HEK293 (cell line): ENCODE data around the gene CYP3A7.
"Not testable (repeated sequence)": the region's sequence is repeated elsewhere in the genome, so short reads cannot be mapped to it uniquely, and the experiment has no call there.

Experiments used
- CTCF ChIA-PET: fragments of 350-600 bp; formaldehyde crosslinking; extraction: SDS; loops from one replicate; lab custom pipeline; 2021; ENCODE audit warnings: antibody characterized with exemption; lab: Yijun Ruan, JAX
- POLR2A ChIA-PET: fragments of 300-600 bp; formaldehyde crosslinking; extraction: SDS; loops from one replicate; lab custom pipeline; 2020; ENCODE audit warnings: antibody characterized with exemption, inconsistent platforms; lab: Yijun Ruan, JAX
- H3K27ac ChIP-seq: fragments of 200-500 bp; sonication (Bioruptor generic); 2 replicates; pipeline ENCODE4 v1.5.1; 2014; ENCODE audit warnings: low read depth, low read length, control low read depth, inconsistent platforms; ENCODE audit errors: extremely low read depth
- H3K36me3 ChIP-seq, 2 experiments: fragments of 200-500 bp in 1 of 2; sonication (Bioruptor generic) in 1 of 2; 1 replicate in 1 of 2; 2 replicates in 1 of 2; pipeline ENCODE4 v1.5.1; 2014 to 2017; ENCODE audit warnings: inconsistent platforms in 2 of 2, low read length in 2 of 2; ENCODE audit not compliant: control insufficient read depth in 2 of 2, insufficient read depth in 1 of 2
- H3K4me1 ChIP-seq: fragments of 200-500 bp; sonication (Bioruptor generic); 2 replicates; pipeline ENCODE4 v1.5.1; 2014; ENCODE audit warnings: mild to moderate bottlenecking, low read length, inconsistent platforms; ENCODE audit not compliant: control insufficient read depth, insufficient read depth
- H3K4me3 ChIP-seq: 2 replicates; pipeline ENCODE4 v1.5.1; 2011; ENCODE audit warnings: low read depth, mild to moderate bottlenecking, control low read depth, low read length, moderate library complexity
- H3K9me3 ChIP-seq: fragments of 200-500 bp; sonication (Bioruptor generic); 2 replicates; pipeline ENCODE4 v1.5.1; 2014; ENCODE audit warnings: low read depth, low read length, inconsistent platforms; ENCODE audit not compliant: control insufficient read depth, insufficient read depth
- ELK4 ChIP-seq: IDR thresholded peaks from 2 replicates; pipeline ENCODE4 v1.6.1; 2011; ENCODE audit warnings: mild to moderate bottlenecking, low read depth, low read length, borderline replicate concordance
- GLIS1 ChIP-seq: fragments of 450-650 bp; formaldehyde crosslinking; IDR thresholded peaks from 2 replicates; pipeline ENCODE4 v1.5.1; 2016; ENCODE audit warnings: missing biosample characterization, missing genetic modification characterization
- GLIS2 ChIP-seq: fragments of 450-650 bp; formaldehyde crosslinking; IDR thresholded peaks from 2 replicates; pipeline ENCODE4 v1.5.1; 2016; ENCODE audit warnings: missing biosample characterization, missing genetic modification characterization
- MZF1 ChIP-seq: fragments of 450-650 bp; formaldehyde crosslinking; IDR thresholded peaks from 2 replicates; pipeline ENCODE4 v1.5.1; 2017; ENCODE audit warnings: missing biosample characterization, missing genetic modification characterization, borderline replicate concordance
- PRDM2 ChIP-seq: fragments of 450-650 bp; formaldehyde crosslinking; IDR thresholded peaks from 2 replicates; pipeline ENCODE4 v1.5.1; 2016; ENCODE audit warnings: missing biosample characterization, missing genetic modification characterization, borderline replicate concordance
- PRDM6 ChIP-seq: fragments of 450-650 bp; formaldehyde crosslinking; IDR thresholded peaks from 2 replicates; pipeline ENCODE4 v1.5.1; 2017; ENCODE audit warnings: missing biosample characterization, missing genetic modification characterization
- WT1 ChIP-seq: fragments of 450-650 bp; formaldehyde crosslinking; IDR thresholded peaks from 2 replicates; pipeline ENCODE4 v1.5.1; 2016; ENCODE audit warnings: missing biosample characterization, missing genetic modification characterization
- YY1 ChIP-seq: fragments of 450-650 bp; formaldehyde crosslinking; IDR thresholded peaks from 2 replicates; pipeline ENCODE4 v1.5.1; 2018; ENCODE audit warnings: missing biosample characterization, missing genetic modification characterization
- ZNF132 ChIP-seq: fragments of 450-650 bp; formaldehyde crosslinking; IDR thresholded peaks from 2 replicates; pipeline ENCODE4 v1.5.1; 2017; ENCODE audit warnings: missing biosample characterization, missing genetic modification characterization, borderline replicate concordance
- ZNF148 ChIP-seq: fragments of 450-650 bp; formaldehyde crosslinking; IDR thresholded peaks from 2 replicates; pipeline ENCODE4 v1.5.0; 2017; ENCODE audit warnings: missing biosample characterization, missing genetic modification characterization, borderline replicate concordance
- ZNF175 ChIP-seq: fragments of 450-650 bp; formaldehyde crosslinking; IDR thresholded peaks from 2 replicates; pipeline ENCODE4 v1.5.1; 2016; ENCODE audit warnings: missing biosample characterization, missing genetic modification characterization
- ZNF335 ChIP-seq: fragments of 450-650 bp; formaldehyde crosslinking; conservative IDR thresholded peaks from 2 replicates; pipeline ENCODE4 v1.5.1; 2016; ENCODE audit warnings: missing biosample characterization, missing genetic modification characterization
- ZNF629 ChIP-seq: fragments of 450-650 bp; formaldehyde crosslinking; IDR thresholded peaks from 2 replicates; pipeline ENCODE4 v1.5.1; 2017; ENCODE audit warnings: missing biosample characterization, missing genetic modification characterization
- ZNF639 ChIP-seq: fragments of 450-650 bp; formaldehyde crosslinking; IDR thresholded peaks from 2 replicates; pipeline ENCODE4 v1.5.1; 2016; ENCODE audit warnings: missing biosample characterization, missing genetic modification characterization
- ZNF664 ChIP-seq: fragments of 450-650 bp; formaldehyde crosslinking; IDR thresholded peaks from 2 replicates; pipeline ENCODE4 v1.5.1; 2016; ENCODE audit warnings: missing biosample characterization, missing genetic modification characterization
- ZNF837 ChIP-seq: fragments of 450-650 bp; formaldehyde crosslinking; IDR thresholded peaks from 2 replicates; pipeline ENCODE4 v1.5.1; 2016; ENCODE audit warnings: missing biosample characterization, missing genetic modification characterization

CYP3A7 gene

GRCh38 chr7:99723201-99723600 lies 11.8 kb downstream of the CYP3A7 start:
- H3K9me3 ChIP-seq, H3K4me1 ChIP-seq, CTCF ChIA-PET, H3K27ac ChIP-seq, POLR2A ChIA-PET, H3K4me3 ChIP-seq, H3K36me3 ChIP-seq: not testable (repeated sequence)

- no peak overlapping the region for H3K27ac ChIP-seq
- CTCF ChIA-PET = no interaction called here
Observed at GRCh38 chr7:99720800-99721595, 14.0 kb downstream of the CYP3A7 start.

GRCh38 chr7:99719996-99720769 lies 14.8 kb downstream of the CYP3A7 start:
- Histone ChIP-seq H3K36me3 (no peaks in the 10 kb centered on the region), H3K9me3 (no peaks in the 10 kb centered on the region), H3K4me1 (no peaks in the 10 kb centered on the region), H3K4me3 (no peak overlapping the region), H3K27ac (no peak overlapping the region)
- POLR2A ChIA-PET = no interaction called here
- CTCF ChIA-PET = no interaction called here
- no peak for TF ChIP-seq MZF1 (tag by site-specific recombination)
- no peak for TF ChIP-seq ZNF639 (tag by site-specific recombination)
- TF ChIP-seq GLIS2 = no peak
- TF ChIP-seq ZNF175 = no peak
- TF ChIP-seq ZNF335 (tag by site-specific recombination) = no peak
- TF ChIP-seq ZNF132 (tag by site-specific recombination) = no peak
- TF ChIP-seq PRDM2 (tag by site-specific recombination) = no peak
- TF ChIP-seq PRDM6 = no peak
- no peak for TF ChIP-seq ZNF148 (tag by site-specific recombination)

More at GRCh38 chr7:99720800-99721595, 14.0 kb downstream of the CYP3A7 start:
- no peaks in the 10 kb centered on the region for H3K4me1 ChIP-seq
- POLR2A ChIA-PET = no interaction called here
- no peaks in the 10 kb centered on the region for H3K36me3 ChIP-seq
- no peak overlapping the region for H3K4me3 ChIP-seq
- H3K9me3 ChIP-seq = no peaks in the 10 kb centered on the region
- TF ChIP-seq ZNF664 (tag by site-specific recombination) (no peak), YY1 (tag by site-specific recombination) (no peak), WT1 (tag by site-specific recombination) (no peak), ZNF629 (no peak), GLIS1 (tag by site-specific recombination) (no peak), ELK4 (no peak), ZNF837 (tag by site-specific recombination) (no peak)
- TF ChIP-seq, all 188 proteins: peak for 0
